GM12874 (cell line): ENCODE data around the gene CRACDL.

Experiments
- TF ChIP-seq, protein P1 (sequence below): IDR thresholded peaks from 2 replicates; pipeline ENCODE4 v1.5.1; 2011; ENCODE audit warnings: low read depth, mild to moderate bottlenecking, control low read depth, low read length, moderate library complexity; ENCODE audit not compliant: insufficient read depth

Gene CRACDL

DNA sequence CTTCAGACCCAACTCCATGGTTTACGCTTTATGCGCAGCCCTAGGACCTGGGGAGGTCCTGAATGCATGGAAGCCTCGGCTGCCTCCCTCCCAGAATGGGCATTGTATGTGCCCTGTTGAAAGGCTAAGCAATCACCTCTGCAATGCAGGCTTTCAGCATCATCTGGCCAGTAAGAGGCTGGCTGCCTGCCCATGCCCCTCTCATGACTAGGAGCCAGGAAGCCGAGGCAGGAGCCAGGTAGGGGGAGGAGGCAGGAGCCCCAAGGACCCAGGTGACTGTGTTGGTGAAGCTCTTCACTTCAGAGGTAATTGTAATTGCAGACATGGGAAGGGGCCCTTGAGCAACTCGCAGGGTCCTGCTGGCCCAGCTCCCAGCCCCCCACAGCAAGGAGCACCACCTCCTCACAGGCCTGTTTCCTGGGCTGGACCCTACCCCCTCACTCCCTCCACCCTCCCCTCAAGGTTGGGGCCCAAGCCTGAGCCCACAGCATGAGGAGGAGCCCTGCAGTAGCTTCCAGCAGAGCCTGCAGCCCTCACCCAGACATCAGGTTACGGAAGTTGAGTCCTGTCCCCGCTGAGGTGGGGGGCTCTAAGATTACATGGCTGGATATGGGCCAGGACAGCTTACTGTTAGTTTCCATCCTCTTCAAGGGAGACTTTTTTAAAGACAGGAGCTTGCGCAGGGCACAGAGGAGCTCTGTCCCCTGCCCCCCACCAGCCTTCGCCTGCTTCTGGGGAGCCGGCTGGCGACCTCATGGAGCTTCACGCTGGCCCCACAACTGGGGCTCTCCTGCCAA, 21.9 kb downstream of the CRACDL start:
- TF ChIP-seq, protein P1, sequence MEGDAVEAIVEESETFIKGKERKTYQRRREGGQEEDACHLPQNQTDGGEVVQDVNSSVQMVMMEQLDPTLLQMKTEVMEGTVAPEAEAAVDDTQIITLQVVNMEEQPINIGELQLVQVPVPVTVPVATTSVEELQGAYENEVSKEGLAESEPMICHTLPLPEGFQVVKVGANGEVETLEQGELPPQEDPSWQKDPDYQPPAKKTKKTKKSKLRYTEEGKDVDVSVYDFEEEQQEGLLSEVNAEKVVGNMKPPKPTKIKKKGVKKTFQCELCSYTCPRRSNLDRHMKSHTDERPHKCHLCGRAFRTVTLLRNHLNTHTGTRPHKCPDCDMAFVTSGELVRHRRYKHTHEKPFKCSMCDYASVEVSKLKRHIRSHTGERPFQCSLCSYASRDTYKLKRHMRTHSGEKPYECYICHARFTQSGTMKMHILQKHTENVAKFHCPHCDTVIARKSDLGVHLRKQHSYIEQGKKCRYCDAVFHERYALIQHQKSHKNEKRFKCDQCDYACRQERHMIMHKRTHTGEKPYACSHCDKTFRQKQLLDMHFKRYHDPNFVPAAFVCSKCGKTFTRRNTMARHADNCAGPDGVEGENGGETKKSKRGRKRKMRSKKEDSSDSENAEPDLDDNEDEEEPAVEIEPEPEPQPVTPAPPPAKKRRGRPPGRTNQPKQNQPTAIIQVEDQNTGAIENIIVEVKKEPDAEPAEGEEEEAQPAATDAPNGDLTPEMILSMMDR, result no peak

DNA sequence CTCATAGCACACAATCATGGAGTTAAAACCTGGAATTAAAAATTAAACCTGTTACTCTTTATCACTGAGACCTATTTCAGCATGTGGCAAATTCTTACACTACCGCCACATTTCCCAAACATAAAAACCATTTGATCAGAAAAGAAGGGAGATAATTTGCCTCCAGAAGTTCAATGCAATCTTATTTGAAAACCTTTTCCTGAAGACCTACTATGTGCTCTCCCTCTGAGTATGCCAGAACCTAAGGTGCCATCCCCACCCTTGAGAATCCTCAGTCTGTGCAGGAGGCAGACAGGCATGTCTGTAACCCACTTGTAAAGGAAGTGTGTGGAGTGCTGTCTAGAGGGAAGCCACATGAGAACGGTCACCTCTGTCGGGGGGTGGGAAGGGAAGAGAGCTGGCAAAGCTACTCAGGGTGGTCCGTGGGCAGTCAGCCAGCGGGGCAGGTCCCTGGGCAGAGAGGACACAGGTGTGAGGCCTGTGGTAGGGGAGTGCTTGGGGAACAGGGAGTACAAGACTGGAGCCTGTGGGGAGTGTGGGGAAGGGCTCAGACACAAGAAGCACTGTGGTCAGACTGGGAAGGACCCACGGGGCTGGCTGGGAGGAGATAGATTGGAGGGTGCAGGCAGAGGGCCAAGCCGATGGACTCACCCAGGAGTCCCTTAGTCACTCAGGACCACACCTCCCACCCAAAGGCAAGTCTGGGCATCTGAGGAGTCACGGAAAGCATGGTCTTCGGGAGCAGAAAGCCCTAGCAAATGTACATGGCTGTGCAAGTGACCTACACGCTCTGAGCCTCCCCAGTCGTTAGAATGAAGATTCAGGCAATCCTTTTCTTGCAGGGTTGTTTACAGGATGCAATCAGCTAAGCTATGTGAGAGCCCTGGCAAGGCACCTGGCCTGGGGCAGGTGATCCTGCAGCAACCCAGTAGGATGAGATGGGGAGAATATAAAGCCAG, 22.8 kb downstream of the CRACDL start:
- TF ChIP-seq, protein P1, result no peak

DNA sequence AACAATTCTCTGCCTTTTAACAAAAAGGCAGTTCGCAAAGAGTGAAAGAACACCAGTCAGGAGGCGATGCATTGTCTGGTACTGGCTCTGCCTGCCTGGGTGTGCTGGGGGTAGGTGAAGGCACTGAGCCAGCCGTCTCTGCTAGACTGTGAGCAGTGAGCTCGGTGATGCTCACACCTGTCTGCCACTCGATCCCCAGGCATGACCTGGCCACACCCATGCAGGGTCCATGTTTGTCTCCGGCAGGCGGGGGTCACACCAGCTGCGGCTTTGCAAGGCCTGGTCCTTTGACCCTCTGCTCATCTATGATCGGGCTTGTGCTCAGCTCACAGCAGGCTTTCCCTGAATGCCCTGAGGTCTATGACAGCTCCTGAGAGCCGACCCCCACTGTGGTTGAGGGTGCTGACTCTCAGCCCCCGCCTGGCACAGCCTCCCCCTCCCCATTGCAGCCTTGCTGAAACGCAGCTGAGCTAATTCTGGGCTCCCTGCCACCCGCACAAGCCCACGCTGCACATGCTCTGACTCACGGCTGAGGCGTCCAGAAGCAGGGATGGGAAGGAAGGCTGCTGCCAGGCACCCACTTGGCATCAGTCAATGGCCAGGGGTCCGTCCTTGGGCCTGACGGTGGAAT, 23.7 kb downstream of the CRACDL start:
- TF ChIP-seq, protein P1, result no peak

DNA sequence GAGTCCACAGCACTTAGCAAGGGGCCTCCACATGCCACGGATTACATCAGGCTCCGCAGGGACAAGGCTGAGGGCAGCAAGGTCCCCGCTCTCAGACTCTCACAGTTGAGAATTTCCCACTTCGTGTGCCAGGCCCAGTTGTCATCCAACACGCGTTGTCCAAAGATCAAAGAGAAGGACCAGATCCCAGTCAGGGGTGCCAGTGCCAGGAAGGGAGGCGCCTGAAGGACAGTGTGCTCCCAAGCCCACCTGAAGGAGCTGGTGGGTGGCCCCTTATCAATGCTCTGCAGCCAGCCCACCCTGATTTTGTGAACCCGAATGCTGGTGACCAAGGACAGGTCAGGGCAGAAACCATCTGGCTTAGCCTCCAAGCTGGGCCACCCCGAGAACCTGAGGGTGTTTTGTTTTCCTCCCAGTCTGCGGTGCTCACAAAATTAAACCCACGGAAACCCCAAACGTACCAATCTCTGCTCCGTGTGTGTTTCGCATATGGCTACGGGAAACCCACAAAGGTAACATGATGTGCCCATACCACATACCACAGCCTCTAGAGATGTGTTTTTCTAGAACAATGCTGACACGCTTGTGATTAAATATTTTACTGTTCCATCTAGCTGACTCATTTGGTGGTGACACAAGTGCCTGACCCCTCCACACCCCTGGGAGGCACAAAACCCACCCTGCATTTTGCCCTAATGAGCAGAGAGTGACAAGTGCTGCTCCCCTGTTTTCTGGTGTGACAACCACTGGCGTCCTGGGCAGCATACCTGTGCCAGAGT, 24.5 kb downstream of the CRACDL start:
- TF ChIP-seq, protein P1, result no peak

DNA sequence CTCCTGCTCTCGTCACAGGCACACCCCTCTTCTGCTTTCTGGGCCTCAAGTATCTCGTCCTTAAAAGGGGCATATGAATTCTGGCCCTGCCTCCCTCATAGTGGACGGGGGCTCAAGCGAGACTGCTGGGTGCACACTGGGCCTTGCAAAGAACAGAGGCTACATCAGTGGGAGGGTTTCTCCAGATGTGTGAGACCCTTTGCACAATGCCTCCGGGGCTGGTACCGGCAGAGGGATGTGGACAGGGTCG, 25.0 kb downstream of the CRACDL start:
- TF ChIP-seq, protein P1, result no peak

DNA sequence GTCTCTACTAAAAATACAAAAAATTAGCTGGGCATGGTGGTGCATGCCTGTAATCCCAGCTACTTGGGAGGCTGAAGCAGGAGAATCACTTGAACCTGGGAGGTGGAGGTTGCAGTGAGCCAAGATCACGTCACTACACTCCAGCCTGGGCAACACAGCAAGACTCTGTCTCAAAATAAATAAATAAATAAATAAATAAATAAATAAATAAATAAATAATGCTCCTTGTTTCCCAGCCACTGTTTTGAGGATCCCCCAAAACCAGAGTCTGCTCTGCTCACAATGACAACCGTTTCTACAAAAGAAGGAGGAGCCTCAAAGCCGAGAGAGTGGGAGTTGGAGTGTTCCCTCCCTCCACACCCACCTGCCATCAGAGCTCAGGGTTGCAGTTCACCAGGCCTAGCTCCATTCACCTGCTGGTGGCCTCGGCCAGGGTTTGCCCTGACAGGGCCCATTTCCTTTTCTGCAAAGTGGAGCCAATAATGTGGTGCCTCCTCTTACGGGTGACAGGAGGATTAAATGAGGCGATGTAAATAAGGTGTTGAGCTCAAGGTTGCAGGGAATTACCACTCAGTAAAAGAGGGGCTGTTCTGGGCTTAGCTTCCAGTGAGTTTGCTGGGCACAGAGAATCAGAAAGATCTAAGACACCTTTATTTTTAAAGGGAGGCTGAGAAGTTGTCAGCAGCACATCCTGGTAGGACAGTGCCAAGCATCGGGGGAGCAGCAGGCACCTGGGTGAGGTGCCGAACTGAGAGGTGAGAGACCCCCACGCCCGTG, 25.5 kb downstream of the CRACDL start:
- TF ChIP-seq, protein P1, result no peak
